ENCODE data around the gene AKAP5.

DNA sequence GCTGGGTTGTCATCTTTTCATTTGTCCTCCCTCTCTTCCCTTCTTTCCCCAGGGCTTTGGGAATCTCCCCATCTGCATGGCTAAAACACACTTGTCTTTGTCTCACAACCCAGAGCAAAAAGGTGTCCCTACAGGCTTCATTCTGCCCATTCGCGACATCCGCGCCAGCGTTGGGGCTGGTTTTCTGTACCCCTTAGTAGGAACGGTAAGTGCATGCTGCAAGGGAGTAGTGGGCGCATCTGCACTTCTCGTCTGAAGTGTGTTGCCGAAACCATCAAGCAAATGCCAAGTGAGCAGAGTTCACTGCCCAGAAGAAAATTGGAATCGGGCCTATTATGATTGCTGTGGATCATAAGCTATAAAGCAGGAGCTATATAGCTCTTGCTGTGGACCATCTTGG, 10.6 kb upstream of the AKAP5 start:
- TF ChIP-seq, protein P1, sequence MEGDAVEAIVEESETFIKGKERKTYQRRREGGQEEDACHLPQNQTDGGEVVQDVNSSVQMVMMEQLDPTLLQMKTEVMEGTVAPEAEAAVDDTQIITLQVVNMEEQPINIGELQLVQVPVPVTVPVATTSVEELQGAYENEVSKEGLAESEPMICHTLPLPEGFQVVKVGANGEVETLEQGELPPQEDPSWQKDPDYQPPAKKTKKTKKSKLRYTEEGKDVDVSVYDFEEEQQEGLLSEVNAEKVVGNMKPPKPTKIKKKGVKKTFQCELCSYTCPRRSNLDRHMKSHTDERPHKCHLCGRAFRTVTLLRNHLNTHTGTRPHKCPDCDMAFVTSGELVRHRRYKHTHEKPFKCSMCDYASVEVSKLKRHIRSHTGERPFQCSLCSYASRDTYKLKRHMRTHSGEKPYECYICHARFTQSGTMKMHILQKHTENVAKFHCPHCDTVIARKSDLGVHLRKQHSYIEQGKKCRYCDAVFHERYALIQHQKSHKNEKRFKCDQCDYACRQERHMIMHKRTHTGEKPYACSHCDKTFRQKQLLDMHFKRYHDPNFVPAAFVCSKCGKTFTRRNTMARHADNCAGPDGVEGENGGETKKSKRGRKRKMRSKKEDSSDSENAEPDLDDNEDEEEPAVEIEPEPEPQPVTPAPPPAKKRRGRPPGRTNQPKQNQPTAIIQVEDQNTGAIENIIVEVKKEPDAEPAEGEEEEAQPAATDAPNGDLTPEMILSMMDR (conservative IDR thresholded peaks at IDR 0.05; ENCODE audit: low read depth in 2 of 2): no peak
- TF ChIP-seq STAT1 (IDR thresholded peaks at IDR 0.05; ENCODE audit: unreplicated experiment): no peak
- no peak for TF ChIP-seq CREB1 (CRISPR knock-in tag; IDR thresholded peaks at IDR 0.05; ENCODE audit: low read depth)
- TF ChIP-seq EZH2 (IDR thresholded peaks at IDR 0.05; ENCODE audit: low read depth, unreplicated experiment): no peak
- TF ChIP-seq, protein P2, sequence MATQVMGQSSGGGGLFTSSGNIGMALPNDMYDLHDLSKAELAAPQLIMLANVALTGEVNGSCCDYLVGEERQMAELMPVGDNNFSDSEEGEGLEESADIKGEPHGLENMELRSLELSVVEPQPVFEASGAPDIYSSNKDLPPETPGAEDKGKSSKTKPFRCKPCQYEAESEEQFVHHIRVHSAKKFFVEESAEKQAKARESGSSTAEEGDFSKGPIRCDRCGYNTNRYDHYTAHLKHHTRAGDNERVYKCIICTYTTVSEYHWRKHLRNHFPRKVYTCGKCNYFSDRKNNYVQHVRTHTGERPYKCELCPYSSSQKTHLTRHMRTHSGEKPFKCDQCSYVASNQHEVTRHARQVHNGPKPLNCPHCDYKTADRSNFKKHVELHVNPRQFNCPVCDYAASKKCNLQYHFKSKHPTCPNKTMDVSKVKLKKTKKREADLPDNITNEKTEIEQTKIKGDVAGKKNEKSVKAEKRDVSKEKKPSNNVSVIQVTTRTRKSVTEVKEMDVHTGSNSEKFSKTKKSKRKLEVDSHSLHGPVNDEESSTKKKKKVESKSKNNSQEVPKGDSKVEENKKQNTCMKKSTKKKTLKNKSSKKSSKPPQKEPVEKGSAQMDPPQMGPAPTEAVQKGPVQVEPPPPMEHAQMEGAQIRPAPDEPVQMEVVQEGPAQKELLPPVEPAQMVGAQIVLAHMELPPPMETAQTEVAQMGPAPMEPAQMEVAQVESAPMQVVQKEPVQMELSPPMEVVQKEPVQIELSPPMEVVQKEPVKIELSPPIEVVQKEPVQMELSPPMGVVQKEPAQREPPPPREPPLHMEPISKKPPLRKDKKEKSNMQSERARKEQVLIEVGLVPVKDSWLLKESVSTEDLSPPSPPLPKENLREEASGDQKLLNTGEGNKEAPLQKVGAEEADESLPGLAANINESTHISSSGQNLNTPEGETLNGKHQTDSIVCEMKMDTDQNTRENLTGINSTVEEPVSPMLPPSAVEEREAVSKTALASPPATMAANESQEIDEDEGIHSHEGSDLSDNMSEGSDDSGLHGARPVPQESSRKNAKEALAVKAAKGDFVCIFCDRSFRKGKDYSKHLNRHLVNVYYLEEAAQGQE (IDR thresholded peaks at IDR 0.05; ENCODE audit: unreplicated experiment): no peak
- TF ChIP-seq ZNF114 (CRISPR knock-in tag; IDR thresholded peaks at IDR 0.05): no peak
- no peak for TF ChIP-seq POLR2AphosphoS5 (IDR thresholded peaks at IDR 0.05; ENCODE audit: low read depth)
- no peak for TF ChIP-seq JUNB (IDR thresholded peaks at IDR 0.05; ENCODE audit: unreplicated experiment)
- TF ChIP-seq NANOG (IDR thresholded peaks at IDR 0.05; ENCODE audit: borderline replicate concordance): no peak
